GM12892 (cell line): ENCODE measurements around the gene NADSYN1.

Source experiments
- POLR2A ChIP-seq: IDR thresholded peaks from 2 replicates; pipeline ENCODE4 v1.6.1; 2011; ENCODE audit warnings: low read depth, low read length, control low read depth
- POLR2AphosphoS5 ChIP-seq: IDR thresholded peaks from 2 replicates; pipeline ENCODE4 v1.6.1; 2011; ENCODE audit warnings: low read depth, low read length, control low read depth

- TF ChIP-seq POLR2A (no peak), POLR2AphosphoS5 (no peak)
These were observed 24.1 kb downstream of the NADSYN1 start for GRCh38 chr11:71476926-71477640.
